OCI-LY3 (cell line): ENCODE measurements around the gene BTF3.

Experiments used
- H2AFZ ChIP-seq: fragments of 200-600, 300-600 bp; shearing (Covaris generic); 2 replicates; pipeline ENCODE4 v1.6.0; 2014; ENCODE audit warnings: antibody characterized with exemption, low read depth, low read length
- H3K27ac ChIP-seq: fragments of 200-600, 300-600 bp; sonication (generic); 2 replicates; pipeline ENCODE4 v1.5.1; 2014; ENCODE audit warnings: mild to moderate bottlenecking, low read length, moderate library complexity, mixed read lengths
- H3K27me3 ChIP-seq: fragments of 200-600, 300-600 bp; sonication (generic); 2 replicates; pipeline ENCODE4 v1.6.1; 2014; ENCODE audit warnings: low read depth, low read length, mixed read lengths
- H3K36me3 ChIP-seq: fragments of 200-600, 300-600 bp; sonication (generic); replicated peaks from 2 replicates; pipeline ENCODE3; 2014; ENCODE audit warnings: low read depth, low read length, mixed read lengths
- H3K4me1 ChIP-seq: fragments of 300-600, 200-600 bp; sonication (generic); 2 replicates; pipeline ENCODE4 v1.6.1; 2014; ENCODE audit warnings: low read length, mixed read lengths
- H3K4me2 ChIP-seq: fragments of 200-600, 300-600 bp; sonication (generic); 2 replicates; pipeline ENCODE4 v1.6.1; 2014; ENCODE audit warnings: low read length, mixed read lengths
- H3K4me3 ChIP-seq: fragments of 300-600, 200-600 bp; sonication (generic); 2 replicates; pipeline ENCODE4 v1.5.1; 2014; ENCODE audit warnings: antibody characterized with exemption, mild to moderate bottlenecking, low read length, moderate library complexity
- H3K79me2 ChIP-seq: fragments of 300-600, 200-600 bp; shearing (Covaris generic); 2 replicates; pipeline ENCODE4 v1.6.1; 2014; ENCODE audit warnings: mild to moderate bottlenecking, low read length, mixed read lengths
- H3K9ac ChIP-seq: fragments of 300-600, 200-600 bp; shearing (Covaris generic); 2 replicates; pipeline ENCODE4 v1.6.0; 2014; ENCODE audit warnings: mild to moderate bottlenecking, low read length, moderate library complexity
- H3K9me3 ChIP-seq: fragments of 200-600, 300-600 bp; shearing (Covaris generic); 2 replicates; pipeline ENCODE4 v1.6.1; 2014; ENCODE audit warnings: low read length, mixed read lengths; ENCODE audit not compliant: insufficient read depth
- H4K20me1 ChIP-seq: fragments of 200-600, 300-600 bp; sonication (generic); 2 replicates; pipeline ENCODE4 v1.6.1; 2016; ENCODE audit warnings: low read length, mixed read lengths; ENCODE audit not compliant: insufficient read depth
- CTCF ChIP-seq: fragments of 200-600, 300-600 bp; sonication (generic); IDR thresholded peaks from 2 replicates; pipeline ENCODE4 v1.5.1; 2014; ENCODE audit warnings: antibody characterized with exemption, low read length, low read depth
- EZH2phosphoT487 ChIP-seq: fragments of 200-600 bp; shearing (Covaris generic); IDR thresholded peaks from 2 replicates; pipeline ENCODE4 v1.6.1; 2018; ENCODE audit warnings: antibody characterized with exemption, mixed run types, low read depth

The BTF3 gene

GRCh38 chr5:73482383-73483136 lies 15.7 kb upstream of the BTF3 start:
- no peak overlapping the region for H3K4me3 ChIP-seq
- H3K4me1 ChIP-seq: peaks cover 28% of the 10 kb centered on the region

GRCh38 chr5:73483676-73484075 lies 14.6 kb upstream of the BTF3 start:
- Histone ChIP-seq H3K4me2 (no peak overlapping the region), H3K4me1 (peaks cover 30% of the 10 kb centered on the region), H3K79me2 (no peaks in the 10 kb centered on the region), H3K36me3 (no peaks in the 10 kb centered on the region), H3K4me3 (no peak overlapping the region), H3K9ac (no peak overlapping the region), H2AFZ (no peak overlapping the region), H3K27me3 (no peaks in the 10 kb centered on the region), H4K20me1 (no peaks in the 10 kb centered on the region), H3K9me3 (no peaks in the 10 kb centered on the region), H3K27ac (no peak overlapping the region)
- no peak for TF ChIP-seq EZH2phosphoT487
- no peak for TF ChIP-seq CTCF

More at GRCh38 chr5:73482383-73483136, 15.7 kb upstream of the BTF3 start:
- no peaks in the 10 kb centered on the region for H3K9me3 ChIP-seq
- no peaks in the 10 kb centered on the region for H4K20me1 ChIP-seq
- H3K9ac ChIP-seq: no peak overlapping the region
- H3K79me2 ChIP-seq: no peaks in the 10 kb centered on the region
- no peak overlapping the region for H3K4me2 ChIP-seq
- H3K27me3 ChIP-seq: no peaks in the 10 kb centered on the region
- H2AFZ ChIP-seq: no peak overlapping the region
- TF ChIP-seq EZH2phosphoT487 (no peak), CTCF (no peak)
- H3K36me3 ChIP-seq: no peaks in the 10 kb centered on the region
- no peak overlapping the region for H3K27ac ChIP-seq

- no peak overlapping the region for H3K4me3 ChIP-seq
- no peaks in the 10 kb centered on the region for H3K9me3 ChIP-seq
- no peak overlapping the region for H3K27ac ChIP-seq
- H3K4me1 ChIP-seq: peaks cover 30% of the 10 kb centered on the region
- no peaks in the 10 kb centered on the region for H4K20me1 ChIP-seq
- TF ChIP-seq EZH2phosphoT487 (no peak), CTCF (no peak)
- H2AFZ ChIP-seq: no peak overlapping the region
- H3K4me2 ChIP-seq: no peak overlapping the region
- no peak overlapping the region for H3K9ac ChIP-seq
- H3K79me2 ChIP-seq: no peaks in the 10 kb centered on the region
- H3K36me3 ChIP-seq: no peaks in the 10 kb centered on the region
- H3K27me3 ChIP-seq: no peaks in the 10 kb centered on the region
Measured at GRCh38 chr5:73484511-73484910, 13.7 kb upstream of the BTF3 start.

GRCh38 chr5:73485715-73486114 lies 12.5 kb upstream of the BTF3 start:
- Histone ChIP-seq H3K27me3 (no peaks in the 10 kb centered on the region), H3K9me3 (no peaks in the 10 kb centered on the region), H3K79me2 (no peaks in the 10 kb centered on the region), H2AFZ (no peak overlapping the region), H4K20me1 (no peaks in the 10 kb centered on the region), H3K27ac (no peak overlapping the region), H3K4me1 (peaks cover 18% of the 10 kb centered on the region), H3K4me2 (no peak overlapping the region), H3K9ac (no peak overlapping the region), H3K4me3 (no peak overlapping the region), H3K36me3 (no peaks in the 10 kb centered on the region)
- TF ChIP-seq CTCF (no peak), EZH2phosphoT487 (no peak)
